Activated naive CD8-positive, alpha-beta T cell treated with anti-CD3 and anti-CD28 coated beads for 36 hours (primary cell): ENCODE measurements around the gene DOP1B. TPM values are rescaled to one million over a fixed set of nuclear protein-coding genes. Genes with fewer than 3 reads are reported as not detected.
"Not testable (repeated sequence)": the region's sequence is repeated elsewhere in the genome, so short reads cannot be mapped to it uniquely, and the experiment has no call there.

ENCODE experiments used
- DNase-seq: peaks from one replicate; pipeline ENCODE4 v3.0.0; 2021
- H3K27ac Mint-ChIP-seq: one replicate; pipeline ENCODE4 v1.8.0; 2022; ENCODE audit warnings: mild to moderate bottlenecking, moderate library complexity, mixed read lengths
- H3K27me3 Mint-ChIP-seq: one replicate; pipeline ENCODE4 v1.8.0; 2022; ENCODE audit warnings: mild to moderate bottlenecking, mixed read lengths
- H3K36me3 Mint-ChIP-seq: one replicate; pipeline ENCODE4 v1.8.0; 2021; ENCODE audit warnings: mild to moderate bottlenecking, mixed read lengths
- H3K4me1 Mint-ChIP-seq: one replicate; pipeline ENCODE4 v1.8.0; 2021; ENCODE audit warnings: mixed read lengths
- H3K4me3 Mint-ChIP-seq: one replicate; pipeline ENCODE4 v1.8.0; 2022; ENCODE audit warnings: mild to moderate bottlenecking, moderate library complexity, mixed read lengths
- H3K9me3 Mint-ChIP-seq: one replicate; pipeline ENCODE4 v1.8.0; 2022; ENCODE audit warnings: mixed read lengths
- total RNA-seq, 2 experiments: library from RNA; stranded (reverse); gene quantifications; one replicate each; pipeline ENCODE4 v1.2.3, GENCODE V29; 2021

Gene DOP1B
- total RNA-seq, 2 experiments from 2014 or later = 9.9 to 10.9 TPM

DNA sequence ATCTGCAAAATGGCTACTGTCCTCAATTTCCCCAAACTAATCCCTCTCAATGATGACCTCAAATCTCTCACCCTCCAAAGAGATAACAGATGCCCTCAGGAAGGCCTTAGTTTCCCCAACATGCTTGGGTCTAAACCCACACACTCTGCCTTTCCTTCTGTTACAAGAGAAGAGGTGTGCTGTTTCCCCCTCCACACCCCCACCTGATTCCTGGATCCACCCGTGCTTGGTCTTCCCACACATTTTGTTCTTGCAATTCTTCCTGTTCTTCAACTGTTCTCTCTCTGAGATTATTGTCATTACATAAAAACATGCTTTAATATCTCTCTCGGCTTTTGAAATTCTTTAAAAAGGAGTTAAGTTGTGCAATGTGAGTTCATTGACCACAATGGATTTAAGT, 27.4 kb upstream of the DOP1B start:
- Mint-ChIP-seq H3K4me3 (no peak overlapping the region), H3K4me1 (peaks cover 13% of the 10 kb centered on the region), H3K27ac (no peak overlapping the region), H3K9me3 (no peaks in the 10 kb centered on the region), H3K27me3 (peaks cover 10% of the 10 kb centered on the region), H3K36me3 (peaks cover 2% of the 10 kb centered on the region)
- DNase-seq = no peak

GRCh38 chr21:36130414-36130762, 26.2 kb upstream of the DOP1B start:
- Mint-ChIP-seq H3K27ac (peak overlapping the region; percentile 74), H3K4me3 (peak overlapping the region; percentile 80), H3K27me3 (peaks cover 12% of the 10 kb centered on the region), H3K4me1 (peaks cover 17% of the 10 kb centered on the region)
- not testable (repeated sequence) for H3K36me3 Mint-ChIP-seq, DNase-seq, H3K9me3 Mint-ChIP-seq

DNA sequence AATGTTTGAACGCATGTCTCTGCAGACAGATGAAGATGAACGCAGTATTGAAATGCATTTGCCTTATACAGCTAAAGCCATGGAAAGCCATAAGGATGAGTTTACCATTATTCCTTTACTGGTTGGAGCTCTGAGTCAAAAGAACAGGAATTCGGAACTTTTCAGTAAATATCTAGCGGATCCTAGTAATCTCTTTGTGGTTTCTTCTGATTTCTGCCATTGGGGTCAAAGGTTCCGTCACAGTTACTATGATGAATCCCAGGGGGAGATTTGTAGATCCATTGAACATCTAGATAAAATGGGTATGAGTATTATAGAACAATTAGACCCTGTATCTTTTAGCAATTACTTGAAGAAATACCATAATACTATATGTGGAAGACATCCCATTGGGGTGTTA, 25.8 kb upstream of the DOP1B start:
- peaks cover 17% of the 10 kb centered on the region for H3K4me1 Mint-ChIP-seq
- peak overlapping the region; percentile 80 for H3K4me3 Mint-ChIP-seq
- not testable (repeated sequence) for H3K9me3 Mint-ChIP-seq, H3K36me3 Mint-ChIP-seq, H3K27ac Mint-ChIP-seq, DNase-seq
- peaks cover 12% of the 10 kb centered on the region for H3K27me3 Mint-ChIP-seq

- H3K4me3 Mint-ChIP-seq = no peak overlapping the region
- no peaks in the 10 kb centered on the region for H3K9me3 Mint-ChIP-seq
- no peak for DNase-seq
- no peak overlapping the region for H3K27ac Mint-ChIP-seq
- peaks cover 19% of the 10 kb centered on the region for H3K4me1 Mint-ChIP-seq
- peaks cover 2% of the 10 kb centered on the region for H3K36me3 Mint-ChIP-seq
- H3K27me3 Mint-ChIP-seq = peaks cover 12% of the 10 kb centered on the region
Measured at GRCh38 chr21:36132696-36133095, 23.9 kb upstream of the DOP1B start.

DNA sequence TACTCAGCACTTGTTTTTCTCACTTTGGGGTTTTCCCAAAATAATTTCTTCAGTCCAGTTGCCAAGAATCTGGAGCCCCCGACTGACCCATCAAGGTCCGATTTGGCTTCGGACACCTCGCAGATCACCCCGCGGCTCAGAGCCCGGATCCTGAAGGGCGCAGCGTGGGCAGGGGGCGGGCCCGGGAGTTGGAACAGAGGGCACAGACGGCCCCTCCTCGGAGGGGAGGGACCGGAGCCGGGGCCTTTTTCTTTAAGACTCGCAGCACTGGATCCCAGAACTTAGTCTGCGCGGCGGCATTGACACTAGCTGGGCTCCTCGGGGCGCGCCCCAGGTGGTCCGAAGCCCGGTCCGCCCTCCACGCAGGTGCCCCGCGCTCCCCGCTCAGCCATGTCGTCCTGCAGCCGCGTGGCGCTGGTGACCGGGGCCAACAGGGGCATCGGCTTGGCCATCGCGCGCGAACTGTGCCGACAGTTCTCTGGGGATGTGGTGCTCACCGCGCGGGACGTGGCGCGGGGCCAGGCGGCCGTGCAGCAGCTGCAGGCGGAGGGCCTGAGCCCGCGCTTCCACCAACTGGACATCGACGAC, 21.7 kb upstream of the DOP1B start, which contains the start of gene CBR3:
Gene CBR3, plus strand, starts transcription at position 277 of the 588 bp plus-strand sequence. Its CDS starts 114 bp downstream, at position 391.
- H3K9me3 Mint-ChIP-seq = no peaks in the 10 kb centered on the region
- peak; percentile 64 for DNase-seq
- H3K36me3 Mint-ChIP-seq = peaks cover 2% of the 10 kb centered on the region
- H3K4me1 Mint-ChIP-seq = peaks cover 17% of the 10 kb centered on the region
- peak within 1 kb of the TSS; percentile 83 for H3K27ac Mint-ChIP-seq
- H3K4me3 Mint-ChIP-seq = peak within 1 kb of the TSS; percentile 87
- peaks cover 12% of the 10 kb centered on the region for H3K27me3 Mint-ChIP-seq

DNA sequence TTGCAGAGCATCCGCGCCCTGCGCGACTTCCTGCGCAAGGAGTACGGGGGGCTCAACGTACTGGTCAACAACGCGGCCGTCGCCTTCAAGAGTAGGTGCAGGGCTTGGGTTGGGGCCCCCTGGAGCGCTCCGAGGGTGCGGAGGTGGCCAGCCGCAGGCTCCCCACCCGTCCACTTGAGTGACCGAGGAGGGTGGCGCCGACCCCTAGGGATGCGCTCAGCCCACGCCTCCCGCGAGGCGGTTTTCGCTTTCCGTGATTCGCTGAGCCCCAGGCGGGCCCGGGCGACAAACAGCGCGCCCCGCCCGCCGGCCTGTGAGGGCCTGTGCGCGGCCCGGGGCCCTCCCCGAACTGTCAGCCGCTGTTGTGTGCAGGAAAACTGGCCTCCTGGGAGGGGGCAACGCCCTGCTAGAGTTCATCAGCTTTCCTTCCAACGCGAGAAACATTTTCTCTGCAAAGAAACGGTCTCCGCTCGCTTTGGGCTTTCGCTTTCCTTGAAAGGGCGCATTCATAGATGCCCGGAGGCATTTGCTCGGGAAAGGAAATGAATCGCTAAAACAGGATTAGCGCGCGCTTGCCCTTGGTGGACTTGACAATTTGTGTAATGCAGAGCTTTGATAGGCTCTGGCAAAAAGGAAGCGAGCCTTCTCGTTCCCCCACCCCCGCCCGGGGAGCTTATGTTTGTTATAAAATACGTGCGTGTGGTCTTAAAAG, 21.1 kb upstream of the DOP1B start:
- H3K4me3 Mint-ChIP-seq = peak overlapping the region; percentile 87
- H3K27me3 Mint-ChIP-seq = peaks cover 12% of the 10 kb centered on the region
- H3K36me3 Mint-ChIP-seq = peaks cover 2% of the 10 kb centered on the region
- H3K9me3 Mint-ChIP-seq = no peaks in the 10 kb centered on the region
- peak overlapping the region; percentile 83 for H3K27ac Mint-ChIP-seq
- peaks cover 14% of the 10 kb centered on the region for H3K4me1 Mint-ChIP-seq
- peak; percentile 73 for DNase-seq

DNA sequence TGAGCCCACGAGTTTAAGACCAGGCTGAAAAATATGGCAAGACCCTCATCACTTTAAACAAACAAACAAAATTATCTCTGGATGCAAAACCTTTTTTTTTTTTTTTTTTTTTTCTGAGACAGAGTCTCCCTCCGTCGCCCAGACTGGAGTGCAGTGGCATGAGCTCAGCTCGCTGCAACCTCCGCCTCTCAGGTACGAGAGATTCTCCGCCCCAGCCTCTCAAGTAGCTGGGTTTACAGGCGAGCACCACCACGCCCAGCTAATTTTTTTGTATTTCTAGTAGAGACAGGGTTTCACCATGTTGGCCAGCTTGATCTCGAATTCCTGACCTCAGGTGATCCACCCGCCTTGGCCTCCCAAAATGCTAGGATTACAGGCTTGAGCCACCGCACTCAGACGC, 16.8 kb upstream of the DOP1B start:
- not testable (repeated sequence) for H3K27ac Mint-ChIP-seq, H3K4me3 Mint-ChIP-seq, H3K9me3 Mint-ChIP-seq, DNase-seq, H3K36me3 Mint-ChIP-seq, H3K27me3 Mint-ChIP-seq
- H3K4me1 Mint-ChIP-seq = peaks cover 12% of the 10 kb centered on the region

- H3K36me3 Mint-ChIP-seq = no peaks in the 10 kb centered on the region
- peak; percentile 81 for DNase-seq
- H3K9me3 Mint-ChIP-seq = no peaks in the 10 kb centered on the region
- no peaks in the 10 kb centered on the region for H3K27me3 Mint-ChIP-seq
- H3K27ac Mint-ChIP-seq = no peak overlapping the region
- H3K4me1 Mint-ChIP-seq = peaks cover 14% of the 10 kb centered on the region
- no peak overlapping the region for H3K4me3 Mint-ChIP-seq
Measured at GRCh38 chr21:36141513-36141925, 15.1 kb upstream of the DOP1B start.

GRCh38 chr21:36144233-36144632, 12.4 kb upstream of the DOP1B start:
- H3K27me3 Mint-ChIP-seq, H3K4me3 Mint-ChIP-seq, H3K4me1 Mint-ChIP-seq, DNase-seq, H3K9me3 Mint-ChIP-seq, H3K27ac Mint-ChIP-seq, H3K36me3 Mint-ChIP-seq: not testable (repeated sequence)

DNA sequence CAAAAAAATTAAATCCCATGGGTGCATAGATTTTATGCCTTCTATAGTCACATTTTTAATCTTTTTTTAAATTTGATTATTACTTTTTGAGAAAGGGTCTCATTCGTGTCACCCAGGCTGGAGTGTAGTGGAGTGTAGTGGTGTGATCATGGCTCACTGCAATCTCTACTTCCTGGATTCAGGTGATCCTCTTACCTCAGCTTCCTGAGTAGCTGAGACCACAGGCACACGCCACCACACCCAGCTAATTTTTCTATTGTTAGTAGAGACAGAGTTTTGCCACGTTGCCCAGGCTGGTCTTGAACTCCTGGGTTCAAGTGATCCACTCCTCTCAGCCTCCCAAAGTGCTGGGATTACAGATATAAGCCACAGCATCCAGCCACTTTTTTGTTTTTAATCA, 11.4 kb upstream of the DOP1B start:
- Mint-ChIP-seq H3K27me3 (no peaks in the 10 kb centered on the region), H3K9me3 (no peaks in the 10 kb centered on the region), H3K27ac (no peak overlapping the region)

DNA sequence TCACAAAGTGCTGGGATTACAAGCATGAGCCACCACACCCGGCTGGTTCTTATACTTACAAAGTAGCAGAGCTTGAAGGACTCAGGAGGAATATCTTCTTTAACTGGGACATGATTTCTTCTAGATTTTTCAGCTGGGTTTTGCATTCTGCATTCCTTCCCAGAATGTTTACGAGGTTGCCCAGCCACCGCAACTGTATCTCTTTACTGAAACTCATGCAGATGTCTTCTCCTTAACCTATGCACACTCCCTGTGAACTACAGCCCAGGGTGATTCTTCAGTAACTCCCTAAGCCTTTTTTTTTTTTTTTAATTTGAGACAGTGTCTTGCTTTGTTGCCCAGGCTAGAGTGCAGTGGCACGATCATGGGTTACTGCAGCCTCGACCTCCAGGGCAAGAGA, 8.7 kb upstream of the DOP1B start:
- no peak overlapping the region for H3K4me3 Mint-ChIP-seq
- no peaks in the 10 kb centered on the region for H3K36me3 Mint-ChIP-seq
- H3K27ac Mint-ChIP-seq = no peak overlapping the region
- no peaks in the 10 kb centered on the region for H3K27me3 Mint-ChIP-seq
- no peaks in the 10 kb centered on the region for H3K9me3 Mint-ChIP-seq
- H3K4me1 Mint-ChIP-seq = peaks cover 8% of the 10 kb centered on the region
- no peak for DNase-seq

More for the DNA sequence above, 11.4 kb upstream of the DOP1B start:
- Mint-ChIP-seq H3K4me3 (no peak overlapping the region), H3K36me3 (no peaks in the 10 kb centered on the region), H3K4me1 (peaks cover 13% of the 10 kb centered on the region)
- no peak for DNase-seq

- Mint-ChIP-seq H3K36me3 (no peaks in the 10 kb centered on the region), H3K4me3 (no peak overlapping the region), H3K4me1 (peaks cover 12% of the 10 kb centered on the region), H3K9me3 (no peaks in the 10 kb centered on the region), H3K27ac (no peak overlapping the region), H3K27me3 (no peaks in the 10 kb centered on the region)
- no peak for DNase-seq
Measured at GRCh38 chr21:36148886-36149285, 7.7 kb upstream of the DOP1B start.

- no peak overlapping the region for H3K4me3 Mint-ChIP-seq
Measured at GRCh38 chr21:36149788-36150711, 6.6 kb upstream of the DOP1B start.

GRCh38 chr21:36155603-36156338, 853 bp upstream of the DOP1B start:
- Mint-ChIP-seq H3K27me3 (no peaks in the 10 kb centered on the region), H3K4me3 (peak overlapping the region; percentile 82), H3K36me3 (peaks cover 4% of the 10 kb centered on the region), H3K9me3 (no peaks in the 10 kb centered on the region), H3K4me1 (peaks cover 17% of the 10 kb centered on the region), H3K27ac (no peak overlapping the region)
- no peak for DNase-seq

More at GRCh38 chr21:36149788-36150711, 6.6 kb upstream of the DOP1B start:
- Mint-ChIP-seq H3K4me1 (peaks cover 12% of the 10 kb centered on the region), H3K27me3 (no peaks in the 10 kb centered on the region), H3K27ac (peak overlapping the region; percentile 35), H3K9me3 (no peaks in the 10 kb centered on the region), H3K36me3 (no peaks in the 10 kb centered on the region)
- DNase-seq = no peak
